WI38 (cell line): ENCODE results near the gene PRXL2B.
"Not testable (repeated sequence)": the region's sequence is repeated elsewhere in the genome, so short reads cannot be mapped to it uniquely, and the experiment has no call there.

Source experiments
- H3K4me3 ChIP-seq: 2 replicates; pipeline ENCODE4 v1.5.1; 2011; ENCODE audit warnings: low read depth, mild to moderate bottlenecking, control low read depth, low read length
- TF ChIP-seq, protein P1 (sequence below): IDR thresholded peaks from 2 replicates; pipeline ENCODE4 v1.5.1; 2012; ENCODE audit warnings: low read depth, mild to moderate bottlenecking, control low read depth, low read length

PRXL2B gene

DNA sequence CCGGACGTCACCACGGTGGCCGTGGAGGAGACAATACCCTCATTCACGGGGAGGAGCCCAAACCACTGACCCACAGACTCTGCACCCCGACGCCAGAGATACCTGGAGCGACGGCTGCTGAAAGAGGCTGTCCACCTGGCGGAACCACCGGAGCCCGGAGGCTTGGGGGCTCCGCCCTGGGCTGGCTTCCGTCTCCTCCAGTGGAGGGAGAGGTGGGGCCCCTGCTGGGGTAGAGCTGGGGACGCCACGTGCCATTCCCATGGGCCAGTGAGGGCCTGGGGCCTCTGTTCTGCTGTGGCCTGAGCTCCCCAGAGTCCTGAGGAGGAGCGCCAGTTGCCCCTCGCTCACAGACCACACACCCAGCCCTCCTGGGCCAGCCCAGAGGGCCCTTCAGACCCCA, 23.4 kb upstream of the PRXL2B start:
- TF ChIP-seq, protein P1, sequence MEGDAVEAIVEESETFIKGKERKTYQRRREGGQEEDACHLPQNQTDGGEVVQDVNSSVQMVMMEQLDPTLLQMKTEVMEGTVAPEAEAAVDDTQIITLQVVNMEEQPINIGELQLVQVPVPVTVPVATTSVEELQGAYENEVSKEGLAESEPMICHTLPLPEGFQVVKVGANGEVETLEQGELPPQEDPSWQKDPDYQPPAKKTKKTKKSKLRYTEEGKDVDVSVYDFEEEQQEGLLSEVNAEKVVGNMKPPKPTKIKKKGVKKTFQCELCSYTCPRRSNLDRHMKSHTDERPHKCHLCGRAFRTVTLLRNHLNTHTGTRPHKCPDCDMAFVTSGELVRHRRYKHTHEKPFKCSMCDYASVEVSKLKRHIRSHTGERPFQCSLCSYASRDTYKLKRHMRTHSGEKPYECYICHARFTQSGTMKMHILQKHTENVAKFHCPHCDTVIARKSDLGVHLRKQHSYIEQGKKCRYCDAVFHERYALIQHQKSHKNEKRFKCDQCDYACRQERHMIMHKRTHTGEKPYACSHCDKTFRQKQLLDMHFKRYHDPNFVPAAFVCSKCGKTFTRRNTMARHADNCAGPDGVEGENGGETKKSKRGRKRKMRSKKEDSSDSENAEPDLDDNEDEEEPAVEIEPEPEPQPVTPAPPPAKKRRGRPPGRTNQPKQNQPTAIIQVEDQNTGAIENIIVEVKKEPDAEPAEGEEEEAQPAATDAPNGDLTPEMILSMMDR: no peak
- H3K4me3 ChIP-seq: no peak overlapping the region

- TF ChIP-seq, protein P1: no peak
- no peak overlapping the region for H3K4me3 ChIP-seq
These were observed 22.4 kb upstream of the PRXL2B start for GRCh38 chr1:2564006-2564814.

DNA sequence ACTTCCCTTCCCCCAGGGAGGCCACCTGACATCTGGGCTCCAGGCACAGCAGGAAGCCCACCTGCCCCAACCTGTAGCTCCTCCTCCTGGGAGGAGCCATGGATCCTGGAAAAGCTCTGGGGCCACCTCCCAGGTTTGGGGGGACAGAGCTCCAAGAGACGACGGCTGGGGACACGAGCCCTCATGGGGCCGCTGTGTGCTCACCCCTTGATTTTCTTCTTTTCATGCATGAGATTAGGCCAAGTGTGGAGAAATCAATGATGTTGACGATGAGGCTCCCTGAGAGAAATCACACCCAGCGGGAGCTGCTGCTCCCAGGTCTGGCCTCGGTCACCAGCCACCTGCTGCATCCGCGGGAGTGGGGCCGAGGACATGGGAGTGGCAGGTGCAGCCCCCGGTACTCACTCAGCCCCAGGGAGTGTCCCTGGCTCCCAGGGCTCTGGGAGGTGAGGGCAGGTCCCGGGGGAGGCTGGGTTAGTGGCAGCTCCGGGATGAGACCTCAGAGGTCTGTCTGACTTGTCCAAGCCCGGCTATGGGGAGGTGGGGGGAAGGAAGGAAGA, 21.7 kb upstream of the PRXL2B start:
- TF ChIP-seq, protein P1: no peak
- H3K4me3 ChIP-seq: no peak overlapping the region

DNA sequence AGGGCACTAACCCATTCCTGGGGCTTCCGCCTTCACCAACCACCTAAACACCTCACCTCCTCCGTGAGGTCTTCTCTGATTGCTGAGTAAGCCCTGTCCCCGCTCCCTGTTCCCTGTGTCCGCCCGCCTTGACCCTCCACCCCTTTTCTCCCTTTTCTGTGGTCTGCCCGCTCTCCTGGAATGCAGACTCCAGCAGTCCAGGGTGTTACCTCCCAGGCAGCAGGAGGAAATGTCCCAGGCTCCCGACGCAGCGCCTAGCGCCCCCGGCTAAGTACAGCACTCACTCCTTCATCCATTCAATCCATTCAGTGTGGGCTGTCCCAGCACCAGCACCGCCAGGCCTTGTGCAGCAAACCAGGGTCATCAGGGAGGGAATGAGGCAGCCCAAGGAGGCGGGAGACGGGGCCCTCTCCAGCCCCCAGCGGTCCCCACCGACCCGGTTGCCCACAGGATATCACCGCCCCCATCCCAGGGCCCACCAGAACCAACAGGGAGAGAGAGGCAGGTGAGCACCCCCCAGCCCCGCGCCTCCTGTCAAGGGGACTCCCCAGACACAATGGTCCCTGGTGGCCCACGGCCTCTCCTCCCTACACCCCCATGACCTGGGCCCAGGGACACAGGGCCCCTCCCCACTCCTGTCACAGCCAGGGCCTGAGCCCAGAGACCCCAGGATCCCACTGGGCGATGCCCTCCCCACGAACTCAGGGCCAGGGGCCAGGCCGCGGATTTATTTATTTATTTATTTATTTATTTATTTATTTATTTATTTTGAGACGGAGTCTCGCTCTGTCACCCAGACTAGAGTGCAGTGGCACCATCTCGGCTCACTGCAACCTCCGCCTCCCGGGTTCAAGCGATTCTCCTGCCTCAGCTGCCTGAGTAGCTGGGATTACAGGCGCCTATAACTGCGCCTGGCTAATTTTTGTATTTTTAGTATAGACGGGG, 20.2 kb upstream of the PRXL2B start:
- no peak overlapping the region for H3K4me3 ChIP-seq
- TF ChIP-seq, protein P1: no peak

- TF ChIP-seq, protein P1: no peak
- no peak overlapping the region for H3K4me3 ChIP-seq
These were observed 19.4 kb upstream of the PRXL2B start for GRCh38 chr1:2567083-2567679.

GRCh38 chr1:2568187-2568816, 18.3 kb upstream of the PRXL2B start:
- not testable (repeated sequence) for H3K4me3 ChIP-seq

GRCh38 chr1:2569060-2569459, 17.5 kb upstream of the PRXL2B start:
- TF ChIP-seq, protein P1: no peak
- H3K4me3 ChIP-seq: no peak overlapping the region

DNA sequence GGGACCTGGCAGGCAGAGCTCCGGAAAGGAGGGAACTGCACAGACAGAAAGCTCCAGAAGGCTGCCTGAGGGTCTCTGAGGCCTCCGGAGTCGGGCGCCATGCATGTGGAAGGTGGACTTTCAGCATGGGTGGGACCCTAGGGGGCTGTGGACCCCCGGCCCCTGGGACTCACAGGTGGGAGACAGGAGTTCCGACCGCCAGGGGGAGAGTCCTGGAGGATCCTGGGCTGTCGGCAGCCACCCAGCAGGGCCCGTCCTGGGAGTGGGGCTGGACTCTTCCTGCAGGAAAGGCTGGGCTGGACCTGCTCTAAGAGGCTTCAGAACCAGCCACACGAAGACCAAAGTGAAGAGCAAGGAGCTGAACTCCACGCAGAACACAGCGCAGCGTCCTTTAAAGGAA, 16.9 kb upstream of the PRXL2B start:
- not testable (repeated sequence) for H3K4me3 ChIP-seq
